Right cardiac atrium (tissue), 5 donors: ENCODE results near the gene TSPAN7. TPM values are rescaled to one million over a fixed set of nuclear protein-coding genes. Genes with fewer than 3 reads are reported as not detected.

Source experiments
- ATAC-seq, 2 donors: fragments of 200-7000 bp; cut with Tn5 transposase; one replicate each; pipeline versions ENCODE4 v1.8.0 to v1.9.1; 2020; ENCODE audit warnings: moderate library complexity in 2 of 2, mild to moderate bottlenecking in 1 of 2
- DNase-seq, 3 donors: peaks; one replicate each; pipeline ENCODE4 v3.0.0-alpha.2; 2020
- H3K27ac ChIP-seq: one replicate; pipeline ENCODE4 v1.5.1; 2013; ENCODE audit warnings: mild to moderate bottlenecking, low read length, control low read depth, moderate library complexity
- H3K27me3 ChIP-seq: one replicate; pipeline ENCODE4 v1.6.1; 2013; ENCODE audit not compliant: control insufficient read depth, insufficient read depth
- H3K4me1 ChIP-seq: one replicate; pipeline ENCODE4 v1.6.1; 2013; ENCODE audit warnings: low read length; ENCODE audit not compliant: control insufficient read depth, insufficient read depth
- H3K4me3 ChIP-seq: one replicate; pipeline ENCODE4 v1.5.1; 2013; ENCODE audit warnings: low read length, control low read depth
- H3K9me3 ChIP-seq: one replicate; pipeline ENCODE4 v1.6.1; 2013; ENCODE audit warnings: low read length; ENCODE audit not compliant: control insufficient read depth
- WGBS: extraction: QIAGEN DNeasy Blood & Tissue Kit; methylation state at CpG from one replicate; pipeline ENCODE4 v1.1.7; 2013; 5-methylcytosine and 5-hydroxymethylcytosine counted together
- intact Hi-C, 4 donors: fragments of 100-400 bp; cut with DNase I; formaldehyde crosslinking; loops; one replicate each; pipeline versions ENCODE4 v1.11.0 to v1.14.0; 2022 to 2023
- polyA plus RNA-seq: library from polyadenylated mRNA; stranded (reverse); fragments of 200-250 nt; gene quantifications from one replicate; pipeline ENCODE4 v1.2.3, GENCODE V29; 2013
- total RNA-seq, 4 donors: library from RNA; stranded (reverse); fragmentation: NEBNext Ultra II Directional; extraction: Animal tissue kit (Norgen Biotek cat#: 25700); gene quantifications; one replicate each; pipeline ENCODE4 v1.2.1, GENCODE V29; 2021
- donor health status: healthy with polysubstance abuse.
- donor health status: DM: no; HTN: yes; CAD: no.
- donor health status: DM: no; HTN: no; CAD: no.
- donor health status: DM: no; HTN: yes; CAD: no; lungs with severe emphysema.
- donor health status: DM: yes; HTN: yes; CAD: no.

Gene TSPAN7
- total and polyA plus RNA-seq, 5 donors: 113 to 196 (median 127) TPM

GRCh38 chrX:38620623-38621022, 59.3 kb downstream of the TSPAN7 start:
- intact Hi-C loops: no loop called here
- no peak overlapping the region for H3K4me3 ChIP-seq
- 72% methylated on average over 4 of the region's 4 CpGs for WGBS
- H3K27me3 ChIP-seq: no peaks in the 10 kb centered on the region
- H3K4me1 ChIP-seq: peaks cover 2% of the 10 kb centered on the region
- no peaks in the 10 kb centered on the region for H3K9me3 ChIP-seq
- ATAC-seq (no peak), DNase-seq (no peak)
- H3K27ac ChIP-seq: no peak overlapping the region

- ATAC-seq (no peak), DNase-seq (no peak)
- no peak overlapping the region for H3K4me3 ChIP-seq
- intact Hi-C loops: no loop called here
- 90% methylated on average over 4 of the region's 4 CpGs for WGBS
- no peaks in the 10 kb centered on the region for H3K27me3 ChIP-seq
- no peaks in the 10 kb centered on the region for H3K4me1 ChIP-seq
- H3K27ac ChIP-seq: no peak overlapping the region
- H3K9me3 ChIP-seq: no peaks in the 10 kb centered on the region
Measured at GRCh38 chrX:38626296-38626695, 65.0 kb downstream of the TSPAN7 start.

- H3K4me3 ChIP-seq: no peak overlapping the region
- no peak overlapping the region for H3K27ac ChIP-seq
- no peaks in the 10 kb centered on the region for H3K27me3 ChIP-seq
- DNase-seq (no peak), ATAC-seq (peak in 1 of 2 donors; percentile 56)
- intact Hi-C loops: no loop called here
- no peaks in the 10 kb centered on the region for H3K4me1 ChIP-seq
- no peaks in the 10 kb centered on the region for H3K9me3 ChIP-seq
Measured at GRCh38 chrX:38627683-38628082, 66.3 kb downstream of the TSPAN7 start.

- no peak for DNase-seq
- H3K27me3 ChIP-seq: no peaks in the 10 kb centered on the region
- no peak overlapping the region for H3K4me3 ChIP-seq
- intact Hi-C loops: no loop called here
- H3K9me3 ChIP-seq: no peaks in the 10 kb centered on the region
- H3K4me1 ChIP-seq: no peaks in the 10 kb centered on the region
- H3K27ac ChIP-seq: no peak overlapping the region
- no peak for ATAC-seq
Measured at GRCh38 chrX:38628587-38628986, 67.2 kb downstream of the TSPAN7 start.

- 33% methylated on average over 2 of the region's 2 CpGs for WGBS
- DNase-seq: no peak
- H3K27ac ChIP-seq: no peak overlapping the region
- H3K9me3 ChIP-seq: no peaks in the 10 kb centered on the region
- H3K4me1 ChIP-seq: peaks cover 8% of the 10 kb centered on the region
- H3K4me3 ChIP-seq: peak overlapping the region; percentile 28
- no peaks in the 10 kb centered on the region for H3K27me3 ChIP-seq
- intact Hi-C loops: no loop called here
- no peak for ATAC-seq
Measured at GRCh38 chrX:38632516-38632915, 71.2 kb downstream of the TSPAN7 start.

GRCh38 chrX:38634665-38635064, 73.3 kb downstream of the TSPAN7 start:
- no peaks in the 10 kb centered on the region for H3K9me3 ChIP-seq
- intact Hi-C loops: no loop called here
- H3K4me1 ChIP-seq: peaks cover 10% of the 10 kb centered on the region
- DNase-seq (peak in 1 of 3 donors; percentile 34), ATAC-seq (peak in 1 of 2 donors; percentile 22)
- H3K4me3 ChIP-seq: no peak overlapping the region
- no peaks in the 10 kb centered on the region for H3K27me3 ChIP-seq
- WGBS: 46% methylated on average over 2 of the region's 2 CpGs
- no peak overlapping the region for H3K27ac ChIP-seq

GRCh38 chrX:38636949-38637819, 75.8 kb downstream of the TSPAN7 start:
- intact Hi-C loops: no loop called here
- ATAC-seq (peak in 1 of 2 donors; percentile 68), DNase-seq (peak in 1 of 3 donors; percentile 50)

GRCh38 chrX:38638952-38639529, 77.7 kb downstream of the TSPAN7 start:
- no peak overlapping the region for H3K4me3 ChIP-seq
- intact Hi-C loops: no loop called here
- H3K9me3 ChIP-seq: no peaks in the 10 kb centered on the region
- peaks cover 10% of the 10 kb centered on the region for H3K4me1 ChIP-seq
- H3K27me3 ChIP-seq: no peaks in the 10 kb centered on the region
- ATAC-seq (no peak), DNase-seq (no peak)
- no peak overlapping the region for H3K27ac ChIP-seq
- 74% methylated on average over 5 of the region's 5 CpGs for WGBS

More at GRCh38 chrX:38636949-38637819, 75.8 kb downstream of the TSPAN7 start:
- no peak overlapping the region for H3K27ac ChIP-seq
- H3K27me3 ChIP-seq: no peaks in the 10 kb centered on the region
- peaks cover 10% of the 10 kb centered on the region for H3K4me1 ChIP-seq
- 48% methylated on average over 8 of the region's 8 CpGs for WGBS
- H3K4me3 ChIP-seq: no peak overlapping the region
- H3K9me3 ChIP-seq: no peaks in the 10 kb centered on the region

- H3K27ac ChIP-seq: no peak overlapping the region
- no peak overlapping the region for H3K4me3 ChIP-seq
- DNase-seq (no peak), ATAC-seq (no peak)
- H3K9me3 ChIP-seq: no peaks in the 10 kb centered on the region
- peaks cover 7% of the 10 kb centered on the region for H3K4me1 ChIP-seq
- intact Hi-C loops: no loop called here
- no peaks in the 10 kb centered on the region for H3K27me3 ChIP-seq
Measured at GRCh38 chrX:38639730-38640129, 78.4 kb downstream of the TSPAN7 start.

- no peak overlapping the region for H3K4me3 ChIP-seq
- no peak overlapping the region for H3K27ac ChIP-seq
- WGBS: 66% methylated on average over 5 of the region's 5 CpGs
- no peaks in the 10 kb centered on the region for H3K27me3 ChIP-seq
- intact Hi-C loops: no loop called here
- H3K4me1 ChIP-seq: peaks cover 8% of the 10 kb centered on the region
- no peaks in the 10 kb centered on the region for H3K9me3 ChIP-seq
- DNase-seq (no peak), ATAC-seq (no peak)
Measured at GRCh38 chrX:38641197-38641596, 79.9 kb downstream of the TSPAN7 start.

GRCh38 chrX:38643903-38644302, 82.6 kb downstream of the TSPAN7 start:
- Histone ChIP-seq H3K4me1 (peaks cover 3% of the 10 kb centered on the region), H3K27me3 (no peaks in the 10 kb centered on the region), H3K27ac (no peak overlapping the region), H3K4me3 (no peak overlapping the region), H3K9me3 (no peaks in the 10 kb centered on the region)
- intact Hi-C loops: no loop called here
- 96% methylated on average over 1 of the region's 1 CpG for WGBS
- ATAC-seq: no peak
- DNase-seq: no peak
